Nucleus accumbens (tissue), 56 donors: Measurements from ENCODE around the gene TRMT112.
A peak's percentile ranks its signal among the peaks of the same experiment; 100 is the strongest.
"Not testable (repeated sequence)": the region's sequence is repeated elsewhere in the genome, so short reads cannot be mapped to it uniquely, and the experiment has no call there.

Experiments used
- DNase-seq, 56 donors: peaks; one replicate each; lab custom pipeline; 2025; lab: John Stamatoyannopoulos, UW

The TRMT112 gene

DNA sequence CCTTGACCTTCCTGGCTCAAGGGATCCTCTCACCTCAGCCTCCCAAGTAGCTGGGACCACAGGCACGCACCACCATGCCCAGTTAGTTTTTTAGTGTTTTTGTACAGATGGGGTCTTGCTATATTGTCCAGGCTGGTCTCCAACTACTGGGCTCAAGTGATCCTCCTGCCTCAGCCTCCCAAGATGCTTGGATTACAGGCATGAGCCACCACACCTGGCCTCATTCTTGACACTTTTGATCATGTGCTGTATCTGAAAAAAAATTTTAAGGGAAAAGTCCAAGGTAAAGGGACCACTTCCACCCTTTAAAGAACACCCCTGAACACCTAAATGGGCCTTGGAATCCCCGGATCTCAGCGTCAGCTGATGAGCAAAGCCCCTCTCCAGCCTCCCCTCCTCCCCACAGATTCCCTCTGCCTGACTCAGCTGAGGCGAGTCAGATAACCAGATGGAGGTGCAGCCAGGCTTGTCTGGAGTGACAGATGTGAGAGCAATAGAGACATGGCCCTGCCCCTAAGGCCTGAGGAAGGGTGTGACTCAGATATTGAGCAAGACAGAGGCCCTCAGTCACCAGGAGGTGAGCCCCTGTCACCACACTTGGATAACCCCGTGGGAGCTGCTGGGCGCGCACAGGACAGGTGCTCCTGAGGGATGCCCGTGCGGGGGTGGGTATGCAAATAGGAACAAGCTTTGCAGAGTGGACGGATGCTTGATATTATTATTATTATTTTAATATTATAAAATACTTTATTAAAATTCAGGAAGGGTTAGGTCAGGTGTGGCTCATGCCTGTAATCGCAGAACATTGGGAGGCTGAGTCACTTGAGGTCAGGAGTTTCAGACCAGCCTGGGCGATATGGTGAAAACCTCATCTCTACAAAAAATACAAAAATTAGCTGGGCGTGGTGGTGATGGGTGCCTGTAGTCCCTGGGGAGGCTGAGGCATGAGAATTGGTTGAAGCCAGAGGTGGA, 17.7 kb upstream of the TRMT112 start:
- DNase-seq, result no peak

DNA sequence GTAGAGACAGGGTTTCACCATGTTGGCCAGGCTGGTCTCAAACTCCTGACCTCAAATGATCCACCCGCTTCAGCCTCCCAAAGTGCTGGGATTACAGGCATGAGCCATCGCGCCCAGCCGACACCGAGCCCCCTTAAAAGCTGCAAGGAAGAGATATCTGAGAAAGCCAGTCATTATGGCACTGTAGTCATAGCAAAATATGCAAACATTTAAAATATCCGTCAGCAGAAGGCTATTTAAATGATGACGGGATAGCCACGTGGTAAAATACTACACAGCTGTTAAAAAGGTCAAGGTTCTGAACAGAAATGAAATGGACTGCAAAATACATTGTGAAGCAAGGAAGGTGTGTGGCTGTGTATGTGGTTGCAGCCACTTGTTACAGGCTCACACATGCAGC, 16.2 kb upstream of the TRMT112 start:
- DNase-seq, result no peak

DNA sequence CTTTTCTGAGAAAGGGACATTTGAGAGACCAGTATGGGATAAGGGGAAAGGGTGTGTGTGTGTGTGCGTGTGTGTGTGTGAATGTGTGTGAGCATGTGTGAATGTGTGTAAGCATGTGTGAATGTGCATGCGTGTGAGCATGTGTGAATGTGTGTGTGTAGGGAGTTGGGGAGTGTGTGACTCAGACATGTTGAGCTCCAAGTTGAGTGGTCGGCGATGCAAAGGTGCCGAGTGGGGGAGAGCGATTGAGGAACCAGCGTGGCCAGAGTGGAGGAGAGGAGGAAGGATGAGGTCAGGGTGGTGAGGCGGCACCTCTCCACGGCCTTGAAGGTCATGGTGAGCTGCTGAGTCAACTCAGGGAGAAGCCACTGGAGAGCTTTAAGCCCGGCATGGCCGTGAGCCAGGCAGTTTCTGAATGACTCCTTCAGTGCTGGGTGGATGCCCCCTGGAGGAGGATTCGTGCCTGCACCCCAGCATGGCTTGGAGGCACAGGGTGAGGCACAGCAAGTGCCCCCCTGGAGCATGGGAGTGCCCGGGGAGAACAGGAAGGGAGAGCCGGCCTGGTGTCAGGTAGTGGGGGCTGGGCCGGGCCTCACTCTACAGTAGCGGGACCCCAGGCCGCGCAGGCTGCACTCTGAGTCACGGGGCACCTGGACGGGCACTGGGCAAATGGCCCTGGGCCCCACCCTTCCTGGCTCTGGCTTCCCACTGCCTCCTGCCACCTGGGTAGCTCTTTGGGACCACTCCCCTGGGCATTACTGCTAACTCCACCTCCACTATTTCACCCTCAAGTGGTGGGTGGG, 14.4 kb upstream of the TRMT112 start:
- DNase-seq, result peak in 8 of 56 donors; percentile 7 to 38 (median 28)

- no peak for DNase-seq
These were observed 13.5 kb upstream of the TRMT112 start for GRCh38 chr11:64330888-64331287.

DNA sequence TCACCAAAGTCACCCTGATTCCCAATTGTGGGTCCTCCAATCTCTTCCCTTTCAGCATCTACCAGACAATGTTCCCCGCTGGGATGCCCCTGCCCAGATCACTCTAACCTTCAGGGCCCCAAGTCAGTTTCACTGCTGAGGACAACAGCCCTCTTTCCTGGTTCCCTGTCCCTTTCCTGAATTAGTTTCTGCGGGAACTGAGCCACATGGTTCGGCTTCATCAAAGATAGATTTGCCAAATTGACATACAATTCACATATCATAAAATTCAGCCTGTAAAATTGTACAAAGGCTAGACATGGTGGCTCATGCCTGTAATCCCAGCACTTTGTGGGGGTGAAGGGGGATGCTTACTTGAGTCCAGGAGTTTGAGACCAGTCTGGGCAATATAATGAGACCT, 10.6 kb upstream of the TRMT112 start:
- no peak for DNase-seq

GRCh38 chr11:64327375-64327774, 10.0 kb upstream of the TRMT112 start:
- no peak for DNase-seq

- DNase-seq, result no peak
These were observed 7.5 kb upstream of the TRMT112 start for GRCh38 chr11:64324692-64325469.

DNA sequence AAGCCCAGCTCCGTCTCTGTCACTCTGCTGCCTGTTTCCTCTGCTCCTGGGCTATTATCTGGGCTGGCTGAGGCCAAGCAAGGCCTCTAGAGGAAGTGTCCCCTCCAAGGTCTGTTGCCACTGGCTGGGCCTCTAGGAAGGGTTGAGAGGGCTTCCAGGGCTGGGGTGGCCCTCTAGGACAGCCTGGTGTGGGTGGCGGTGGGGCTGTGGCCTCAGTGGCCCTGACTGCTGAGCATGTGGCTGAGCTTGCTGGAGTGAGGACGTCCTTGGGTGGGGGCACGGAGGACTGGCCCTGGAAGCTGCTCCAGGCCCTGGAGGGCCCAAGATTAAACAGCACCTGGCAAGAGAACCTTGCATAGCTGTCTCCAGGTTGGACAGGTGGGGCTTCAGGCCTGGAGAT, 6.6 kb upstream of the TRMT112 start:
- not testable (repeated sequence) for DNase-seq

- DNase-seq, result no peak
These were observed 6.0 kb upstream of the TRMT112 start for GRCh38 chr11:64323373-64323772.

DNA sequence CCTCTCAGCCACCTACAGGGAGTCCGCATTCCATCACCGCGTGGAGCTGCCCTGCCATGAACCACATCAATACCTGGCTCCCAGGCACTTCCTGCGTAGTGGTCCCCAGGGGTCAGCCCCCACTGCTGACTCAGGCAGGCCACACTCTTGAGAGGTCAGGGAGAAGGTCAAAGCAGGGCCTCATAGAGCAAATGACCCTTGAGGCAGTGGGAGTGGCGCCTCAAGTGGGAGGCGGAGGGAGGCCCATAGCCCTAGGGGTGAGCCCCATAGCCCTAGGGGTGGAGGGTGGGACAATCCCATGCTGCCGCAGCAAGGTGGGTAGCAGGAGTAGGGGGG, 5.5 kb upstream of the TRMT112 start:
- no peak for DNase-seq

DNA sequence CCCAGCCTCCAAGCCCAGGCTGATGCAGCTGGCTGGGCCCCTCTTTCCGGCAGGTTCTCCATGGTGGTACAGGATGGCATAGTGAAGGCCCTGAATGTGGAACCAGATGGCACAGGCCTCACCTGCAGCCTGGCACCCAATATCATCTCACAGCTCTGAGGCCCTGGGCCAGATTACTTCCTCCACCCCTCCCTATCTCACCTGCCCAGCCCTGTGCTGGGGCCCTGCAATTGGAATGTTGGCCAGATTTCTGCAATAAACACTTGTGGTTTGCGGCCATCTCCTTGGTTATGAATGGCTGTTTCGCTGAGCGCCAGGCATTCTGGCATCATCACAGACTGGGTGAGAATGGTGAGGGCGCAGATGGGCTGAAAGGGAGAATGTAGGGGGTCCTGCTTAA, 4.2 kb upstream of the TRMT112 start:
- DNase-seq, result no peak

- DNase-seq, result no peak
These were observed 3.7 kb upstream of the TRMT112 start for GRCh38 chr11:64321026-64321425.

DNA sequence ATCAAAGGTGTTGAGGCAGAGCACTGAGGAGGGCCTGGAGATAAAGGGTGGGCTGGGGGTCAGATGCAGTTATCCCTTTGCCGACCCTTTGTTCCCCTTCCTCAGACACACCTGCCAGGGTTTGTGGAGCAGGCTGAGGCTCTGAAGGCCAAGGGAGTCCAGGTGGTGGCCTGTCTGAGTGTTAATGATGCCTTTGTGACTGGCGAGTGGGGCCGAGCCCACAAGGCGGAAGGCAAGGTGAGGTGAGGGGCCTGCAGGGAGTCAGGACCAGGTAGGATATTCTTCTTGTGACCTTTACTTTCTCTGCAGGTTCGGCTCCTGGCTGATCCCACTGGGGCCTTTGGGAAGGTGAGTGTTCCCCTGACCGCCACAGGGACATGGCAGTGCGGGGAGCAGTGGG, 3.2 kb upstream of the TRMT112 start:
- no peak for DNase-seq

GRCh38 chr11:64318766-64319761, 1.7 kb upstream of the TRMT112 start:
- no peak for DNase-seq

GRCh38 chr11:64317961-64318765, 804 bp upstream of the TRMT112 start, which contains the start of gene PRDX5:
Gene PRDX5, plus strand, starts transcription at chr11:64318121. Its CDS starts 95 bp downstream, at chr11:64318216.
- DNase-seq, result peak; percentile 60 to 98 (median 95)

DNA sequence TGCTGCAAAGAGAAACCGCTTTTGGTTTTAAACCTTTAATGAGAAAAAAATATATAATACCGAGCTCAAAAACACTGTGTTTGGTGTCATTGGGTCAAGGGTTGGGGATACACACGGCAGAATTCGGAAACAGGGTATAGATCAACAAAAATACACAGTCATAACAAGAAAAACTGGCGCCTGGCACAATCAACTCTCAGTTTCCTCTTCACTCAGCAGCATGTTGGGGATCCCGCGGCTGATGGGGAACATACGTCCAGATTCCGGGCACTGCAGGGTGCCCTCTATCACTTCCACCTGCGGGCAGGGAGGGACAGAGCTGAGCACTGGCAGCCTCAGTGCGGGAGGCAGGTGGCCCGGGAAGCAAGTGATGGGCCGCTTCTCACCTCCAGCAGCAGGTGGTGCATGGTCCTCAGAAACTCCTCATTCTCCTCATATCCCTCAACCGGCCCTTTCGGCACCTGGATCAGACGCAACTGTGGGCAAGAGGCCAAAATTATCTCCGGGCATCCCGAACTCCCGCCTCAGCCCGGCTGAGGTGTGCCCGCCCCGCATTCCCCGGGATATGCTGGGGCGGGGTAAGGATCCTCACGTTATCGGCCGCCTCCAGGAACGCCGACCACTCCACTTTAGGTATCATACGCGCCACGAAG, 561 bp downstream of the TRMT112 start:
- DNase-seq, result peak in 2 of 56 donors; percentile 52 to 63

GRCh38 chr11:64315667-64316526, 1.5 kb downstream of the TRMT112 start:
- DNase-seq, result not testable (repeated sequence)
